HL-60 (cell line): ENCODE data around the gene CLDN6.
"Not testable (repeated sequence)": the region's sequence is repeated elsewhere in the genome, so short reads cannot be mapped to it uniquely, and the experiment has no call there.

Experiments
- CTCF ChIP-seq: IDR thresholded peaks from one replicate; pipeline ENCODE4 v1.5.1; 2011; ENCODE audit warnings: low read length, control low read depth, inconsistent platforms; ENCODE audit not compliant: insufficient read depth
- POLR2AphosphoS5 ChIP-seq: IDR thresholded peaks from 2 replicates; pipeline ENCODE4 v1.6.1; 2012; ENCODE audit warnings: low read depth
- REST ChIP-seq: IDR thresholded peaks from 2 replicates; pipeline ENCODE4 v1.6.1; 2012; ENCODE audit warnings: low read depth; ENCODE audit not compliant: insufficient replicate concordance
- SPI1 ChIP-seq: IDR thresholded peaks from 2 replicates; pipeline ENCODE4 v1.6.1; 2012; ENCODE audit warnings: low read depth, mild to moderate bottlenecking, borderline replicate concordance

- not testable (repeated sequence) for TF ChIP-seq CTCF, REST, SPI1, POLR2AphosphoS5
These were observed 37.7 kb upstream of the CLDN6 start for GRCh38 chr16:3055734-3056115.
